Measurements from ENCODE around the gene IQCH.
"Not testable (repeated sequence)": the region's sequence is repeated elsewhere in the genome, so short reads cannot be mapped to it uniquely, and the experiment has no call there.

The IQCH gene

GRCh38 chr15:67436351-67437250 lies 182.0 kb downstream of the IQCH start:
- DNase-seq (ENCODE audit: low spot score), result not testable (repeated sequence)

- DNase-seq (ENCODE audit: low spot score), result peak; percentile 22
Measured at GRCh38 chr15:67444100-67444499, 189.5 kb downstream of the IQCH start.

GRCh38 chr15:67446449-67446848 lies 191.9 kb downstream of the IQCH start:
- no peak for DNase-seq (ENCODE audit: low spot score)

- DNase-seq (ENCODE audit: low spot score), result not testable (repeated sequence)
Measured at GRCh38 chr15:67448372-67448771, 193.8 kb downstream of the IQCH start.

- not testable (repeated sequence) for DNase-seq (ENCODE audit: low spot score)
Measured at GRCh38 chr15:67453703-67454102, 199.1 kb downstream of the IQCH start.

- DNase-seq (ENCODE audit: low spot score), result peak; percentile 88
Measured at GRCh38 chr15:67456677-67457529, 202.3 kb downstream of the IQCH start.

- no peak for DNase-seq (ENCODE audit: low spot score)
Measured at GRCh38 chr15:67458331-67459029, 203.9 kb downstream of the IQCH start.

- DNase-seq (ENCODE audit: low spot score), result no peak
Measured at GRCh38 chr15:67460521-67460920, 205.9 kb downstream of the IQCH start.

GRCh38 chr15:67461735-67462134 lies 207.1 kb downstream of the IQCH start:
- no peak for DNase-seq (ENCODE audit: low spot score)

- no peak for DNase-seq (ENCODE audit: low spot score)
Measured at GRCh38 chr15:67462875-67463274, 208.3 kb downstream of the IQCH start.

- no peak for DNase-seq (ENCODE audit: low spot score)
Measured at GRCh38 chr15:67463488-67463887, 208.9 kb downstream of the IQCH start.

- no peak for DNase-seq (ENCODE audit: low spot score)
Measured at GRCh38 chr15:67465196-67465952, 210.8 kb downstream of the IQCH start.

GRCh38 chr15:67468416-67468815 lies 213.8 kb downstream of the IQCH start:
- no peak for DNase-seq (ENCODE audit: low spot score)

- no peak for DNase-seq (ENCODE audit: low spot score)
Measured at GRCh38 chr15:67469680-67470079, 215.1 kb downstream of the IQCH start.

- DNase-seq (ENCODE audit: low spot score), result peak; percentile 10
Measured at GRCh38 chr15:67472957-67473356, 218.4 kb downstream of the IQCH start.

GRCh38 chr15:67474405-67475110 lies 220.0 kb downstream of the IQCH start:
- DNase-seq (ENCODE audit: low spot score), result no peak

GRCh38 chr15:67479781-67480505 lies 225.4 kb downstream of the IQCH start:
- DNase-seq (ENCODE audit: low spot score), result peak; percentile 42

GRCh38 chr15:67480741-67481140 lies 226.2 kb downstream of the IQCH start:
- DNase-seq (ENCODE audit: low spot score), result peak; percentile 29

- no peak for DNase-seq (ENCODE audit: low spot score)
Measured at GRCh38 chr15:67481680-67482079, 227.1 kb downstream of the IQCH start.

- no peak for DNase-seq (ENCODE audit: low spot score)
Measured at GRCh38 chr15:67495585-67495984, 241.0 kb downstream of the IQCH start.
